Endothelial cell of umbilical vein (primary cell): ENCODE data around the gene DCAF10. TPM values are rescaled to one million over a fixed set of nuclear protein-coding genes. Genes with fewer than 3 reads are reported as not detected.

ENCODE experiments used
- BruUV-seq: library from RNA; stranded (reverse); fragments of 400-500 nt; replicated peaks from 2 replicates; lab custom pipeline; 2021; lab: Mats Ljungman, UMichigan
- CTCF ChIA-PET: fragments of 300-600, 350-600 bp; sonication (Branson Sonifier 250); formaldehyde crosslinking; loops from one replicate; lab custom pipeline; 2021; ENCODE audit warnings: antibody characterized with exemption, inconsistent platforms; lab: Charles Lee
- POLR2A ChIA-PET: fragments of 300-600, 350-600 bp; sonication (Branson Sonifier 250); formaldehyde crosslinking; loops from one replicate; lab custom pipeline; 2021; ENCODE audit warnings: antibody characterized with exemption, inconsistent platforms; lab: Charles Lee
- DNase-seq: peaks from one replicate; pipeline ENCODE4 v3.0.0-alpha.2; 2011; ENCODE audit warnings: low read depth, low spot score
- FAIRE-seq: peaks from 2 replicates; lab custom pipeline; 2011; peaks lifted over from hg19 to GRCh38; lab: Jason Lieb, UNC
- H2AFZ ChIP-seq: 2 replicates; pipeline ENCODE4 v1.6.0; 2012; ENCODE audit warnings: low read depth, low read length, control low read depth, inconsistent platforms
- H3K27ac ChIP-seq: 2 replicates; pipeline ENCODE4 v1.5.1; 2011; ENCODE audit warnings: low read depth, mild to moderate bottlenecking, control low read depth, low read length, moderate library complexity; ENCODE audit not compliant: insufficient read depth
- H3K27me3 ChIP-seq, 2 experiments: 2 replicates each; pipeline versions ENCODE4 v1.6.0 to v1.6.1; 2011; ENCODE audit warnings: low read length in 2 of 2, mixed read lengths in 1 of 2; ENCODE audit not compliant: control insufficient read depth in 2 of 2, insufficient read depth in 2 of 2
- H3K36me3 ChIP-seq, 2 experiments: 2 replicates in 1 of 2; 3 replicates in 1 of 2; pipeline ENCODE4 v1.5.1; 2011; ENCODE audit warnings: low read length in 2 of 2, mild to moderate bottlenecking in 1 of 2, moderate library complexity in 1 of 2; ENCODE audit not compliant: control insufficient read depth in 2 of 2, insufficient read depth in 2 of 2; ENCODE audit errors: extremely low read depth in 1 of 2
- H3K4me1 ChIP-seq: 3 replicates; pipeline ENCODE4 v1.5.1; 2011; ENCODE audit warnings: mild to moderate bottlenecking, low read length; ENCODE audit not compliant: control insufficient read depth, insufficient read depth; ENCODE audit errors: extremely low read depth
- H3K4me2 ChIP-seq: 2 replicates; pipeline ENCODE4 v1.6.1; 2011; ENCODE audit warnings: low read length, control low read depth, mixed read lengths; ENCODE audit not compliant: insufficient read depth
- H3K4me3 ChIP-seq, 3 experiments: fragments of 200-600 bp in 1 of 3; sonication (generic), shearing (Covaris generic) in 1 of 3; replicated peaks in 1 of 3; 2 replicates each; pipeline ENCODE4 v1.5.1; 2011 to 2016; ENCODE audit warnings: control low read depth in 3 of 3, low read length in 3 of 3, mild to moderate bottlenecking in 2 of 3, inconsistent platforms in 1 of 3, low read depth in 1 of 3, moderate library complexity in 1 of 3; ENCODE audit not compliant: insufficient read depth in 1 of 3
- H3K79me2 ChIP-seq: 2 replicates; pipeline ENCODE4 v1.6.0; 2012; ENCODE audit warnings: low read length, inconsistent platforms; ENCODE audit not compliant: control insufficient read depth, insufficient read depth
- H3K9ac ChIP-seq: replicated peaks from 2 replicates; pipeline ENCODE3; 2011; ENCODE audit warnings: low read length, control low read depth; ENCODE audit not compliant: insufficient read depth; ENCODE audit errors: extremely low read depth
- H3K9me1 ChIP-seq: replicated peaks from 3 replicates; pipeline ENCODE4 v1.6.0; 2011; ENCODE audit warnings: mild to moderate bottlenecking, low read length; ENCODE audit not compliant: control insufficient read depth, insufficient read depth; ENCODE audit errors: extremely low read depth
- H3K9me3 ChIP-seq: replicated peaks from 2 replicates; pipeline ENCODE4 v1.5.1; 2012; ENCODE audit warnings: low read length, inconsistent platforms; ENCODE audit not compliant: control insufficient read depth, insufficient read depth
- H4K20me1 ChIP-seq: replicated peaks from 2 replicates; pipeline ENCODE3; 2011; ENCODE audit warnings: mild to moderate bottlenecking, low read length; ENCODE audit not compliant: control insufficient read depth, insufficient read depth; ENCODE audit errors: extremely low read depth
- CTCF ChIP-seq, 2 donors: IDR thresholded peaks; 1 replicate in 1 of 2; 2 replicates in 1 of 2; pipeline ENCODE4 v1.5.1; 2011; ENCODE audit warnings: low read length in 2 of 2, mild to moderate bottlenecking in 2 of 2, moderate library complexity in 2 of 2, control low read depth in 1 of 2, inconsistent platforms in 1 of 2, low read depth in 1 of 2; ENCODE audit not compliant: insufficient read depth in 1 of 2; ENCODE audit errors: extremely low read depth in 1 of 2
- EZH2 ChIP-seq: IDR thresholded peaks from 2 replicates; pipeline ENCODE4 v1.6.1; 2012; ENCODE audit warnings: borderline replicate concordance, low read depth, mild to moderate bottlenecking, moderate library complexity, low read length, inconsistent platforms; ENCODE audit not compliant: severe bottlenecking
- JUN ChIP-seq: IDR thresholded peaks from 2 replicates; pipeline ENCODE4 v1.6.1; 2011; ENCODE audit warnings: borderline replicate concordance, low read depth; ENCODE audit not compliant: insufficient read length, insufficient read depth
- MAX ChIP-seq: IDR thresholded peaks from 2 replicates; pipeline ENCODE4 v1.6.1; 2011; ENCODE audit not compliant: insufficient read depth, insufficient read length
- MYC ChIP-seq: IDR thresholded peaks from one replicate; pipeline ENCODE4 v1.6.1; 2011; ENCODE audit warnings: mild to moderate bottlenecking, low read depth, low read length
- POLR2A ChIP-seq: IDR thresholded peaks from 2 replicates; pipeline ENCODE4 v1.6.1; 2012; ENCODE audit warnings: low read depth, mild to moderate bottlenecking, control low read depth, low read length
- POLR2AphosphoS5 ChIP-seq: IDR thresholded peaks from 2 replicates; pipeline ENCODE4 v1.6.1; 2012; ENCODE audit warnings: low read depth, mild to moderate bottlenecking, control low read depth, low read length, moderate library complexity; ENCODE audit not compliant: insufficient read depth
- dilution Hi-C: fragments of 300-500 bp; cut with MboI; formaldehyde crosslinking; loops from one replicate; pipeline ENCODE4 v1.15.0; 2019; ENCODE audit warnings: low sequenced_read_pairs; ENCODE audit not compliant: extremely low pct_ligation_motif_present
- intact Hi-C: fragments of 100-400 bp; cut with micrococcal nuclease; formaldehyde crosslinking; loops from one replicate; pipeline ENCODE4 v1.10.0; 2022
- polyA plus RNA-seq, 4 experiments: library from polyadenylated mRNA; depleted of rRNA in 3 of 4; stranded (reverse) in 3 of 4; unstranded in 1 of 4; fragments of >200 nt; gene quantifications; 2 replicates each; pipeline versions ENCODE4 v1.2.1 to v1.2.3, GENCODE V29; 2011 to 2012; ENCODE audit warnings: missing spikeins in 1 of 4
- total RNA-seq: library from RNA; stranded (reverse); gene quantifications from 2 replicates; pipeline ENCODE4 v1.2.3, GENCODE V29; 2021

Gene DCAF10
- total and polyA plus RNA-seq, 2 donors (not counting 3 experiments of a cell fraction or from before 2014, with no cell fraction given), result 13.1 to 21.5 TPM

GRCh38 chr9:37873955-37874354 is 73.4 kb downstream of the DCAF10 start:
- TF ChIP-seq CTCF (IDR thresholded peaks at IDR 0.05; ENCODE audit: extremely low read depth in 1 of 2, insufficient read depth in 1 of 2, low read depth in 1 of 2, low read length in 2 of 2) (no peak), MYC (no peak), JUN (no peak), POLR2A (no peak), MAX (no peak), POLR2AphosphoS5 (no peak), EZH2 (no peak)
- BruUV-seq, result no TSS peak
- Histone ChIP-seq H3K4me2 (no peak overlapping the region), H3K4me1 (no peaks in the 10 kb centered on the region), H3K4me3 (no peak overlapping the region), H3K9ac (no peak overlapping the region), H3K36me3 (no peaks in the 10 kb centered on the region), H3K27me3 (no peaks in the 10 kb centered on the region), H3K9me3 (no peaks in the 10 kb centered on the region), H4K20me1 (no peaks in the 10 kb centered on the region), H2AFZ (no peak overlapping the region), H3K79me2 (no peaks in the 10 kb centered on the region), H3K9me1 (no peaks in the 10 kb centered on the region), H3K27ac (no peak overlapping the region)
- POLR2A ChIA-PET, result no interaction called here
- dilution Hi-C loops (no loop called here), intact Hi-C loops (no loop called here)
- FAIRE-seq, result no peak
- CTCF ChIA-PET, result no interaction called here
- no peak for DNase-seq
